AG09309 (cell line): ENCODE data around the gene FKBP1B.

Experiments
- DNase-seq: peaks from one replicate; pipeline ENCODE4 v3.0.0-alpha.2; 2010; ENCODE audit warnings: low read depth
- H3K4me3 ChIP-seq: 2 replicates; pipeline ENCODE4 v1.5.1; 2011; ENCODE audit warnings: mild to moderate bottlenecking, low read depth, low read length, moderate library complexity; ENCODE audit not compliant: control insufficient read depth
- TF ChIP-seq, protein P1 (sequence below): IDR thresholded peaks from 2 replicates; pipeline ENCODE4 v1.5.1; 2011; ENCODE audit warnings: mild to moderate bottlenecking, low read depth, low read length, inconsistent platforms; ENCODE audit not compliant: insufficient read depth, control insufficient read depth; ENCODE audit errors: missing control alignments

The FKBP1B gene

DNA sequence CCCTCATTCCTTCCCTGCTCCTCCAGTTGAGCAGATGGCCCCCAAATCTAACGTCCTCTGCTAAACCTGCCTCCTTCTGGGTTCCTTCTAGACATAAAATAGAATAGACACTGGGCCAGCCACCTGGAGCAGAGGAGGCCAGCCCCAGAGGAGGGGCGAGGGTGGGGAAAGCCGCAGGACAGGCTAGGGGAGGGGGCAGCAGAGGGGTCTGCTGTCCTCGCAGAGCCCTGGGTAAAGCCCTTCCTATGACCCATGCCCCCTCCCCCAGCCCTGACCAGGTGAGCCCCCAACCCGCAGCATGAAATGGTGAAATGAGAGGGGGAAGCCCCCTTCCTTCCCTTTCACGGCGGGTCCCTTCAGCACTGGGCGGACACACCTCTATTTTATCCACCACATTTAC, 31.8 kb upstream of the FKBP1B start:
- TF ChIP-seq, protein P1, sequence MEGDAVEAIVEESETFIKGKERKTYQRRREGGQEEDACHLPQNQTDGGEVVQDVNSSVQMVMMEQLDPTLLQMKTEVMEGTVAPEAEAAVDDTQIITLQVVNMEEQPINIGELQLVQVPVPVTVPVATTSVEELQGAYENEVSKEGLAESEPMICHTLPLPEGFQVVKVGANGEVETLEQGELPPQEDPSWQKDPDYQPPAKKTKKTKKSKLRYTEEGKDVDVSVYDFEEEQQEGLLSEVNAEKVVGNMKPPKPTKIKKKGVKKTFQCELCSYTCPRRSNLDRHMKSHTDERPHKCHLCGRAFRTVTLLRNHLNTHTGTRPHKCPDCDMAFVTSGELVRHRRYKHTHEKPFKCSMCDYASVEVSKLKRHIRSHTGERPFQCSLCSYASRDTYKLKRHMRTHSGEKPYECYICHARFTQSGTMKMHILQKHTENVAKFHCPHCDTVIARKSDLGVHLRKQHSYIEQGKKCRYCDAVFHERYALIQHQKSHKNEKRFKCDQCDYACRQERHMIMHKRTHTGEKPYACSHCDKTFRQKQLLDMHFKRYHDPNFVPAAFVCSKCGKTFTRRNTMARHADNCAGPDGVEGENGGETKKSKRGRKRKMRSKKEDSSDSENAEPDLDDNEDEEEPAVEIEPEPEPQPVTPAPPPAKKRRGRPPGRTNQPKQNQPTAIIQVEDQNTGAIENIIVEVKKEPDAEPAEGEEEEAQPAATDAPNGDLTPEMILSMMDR = no peak
- H3K4me3 ChIP-seq = no peak overlapping the region
- DNase-seq = no peak

DNA sequence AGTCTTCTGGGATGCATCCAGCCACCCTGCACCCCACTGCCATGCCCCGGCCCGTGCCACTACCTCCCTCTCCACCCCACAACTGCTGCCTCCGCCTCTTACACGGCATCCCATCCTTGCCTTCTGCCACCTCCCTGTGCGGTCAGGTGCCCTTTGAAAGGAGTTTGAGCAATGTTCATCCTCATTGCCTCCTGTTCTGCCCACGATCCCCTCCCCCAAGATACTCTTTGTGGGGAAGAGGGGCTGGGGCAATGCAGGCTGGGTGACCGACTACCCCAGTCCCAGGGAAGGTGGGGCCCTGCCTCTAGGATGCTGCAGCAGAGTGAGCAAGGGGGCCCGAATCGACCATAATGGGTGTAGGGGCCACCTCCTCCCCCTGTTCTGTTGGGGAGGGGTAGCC, 31.3 kb upstream of the FKBP1B start:
- no peak for DNase-seq
- TF ChIP-seq, protein P1 = no peak
- H3K4me3 ChIP-seq = no peak overlapping the region

DNA sequence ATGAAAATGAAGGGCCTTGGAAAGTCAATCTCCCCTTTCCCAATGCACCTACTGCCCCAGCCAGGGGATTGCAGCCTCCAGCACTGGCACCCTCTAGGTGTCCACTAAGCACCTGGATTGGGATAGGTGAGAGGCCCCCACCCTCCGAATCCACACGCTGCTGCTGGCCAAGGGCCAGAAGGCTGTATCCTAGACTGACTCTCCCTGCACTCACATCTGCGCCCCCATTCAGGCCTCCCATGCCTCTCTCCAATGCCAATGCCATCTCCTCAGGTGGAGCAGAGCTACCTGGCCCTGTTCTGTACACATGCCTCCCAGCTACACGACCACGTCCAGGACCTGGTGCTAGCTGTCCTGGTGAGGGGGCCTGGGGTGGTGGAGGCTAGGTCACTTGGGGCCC, 29.8 kb upstream of the FKBP1B start:
- TF ChIP-seq, protein P1 = no peak
- no peak overlapping the region for H3K4me3 ChIP-seq
- DNase-seq = no peak

DNA sequence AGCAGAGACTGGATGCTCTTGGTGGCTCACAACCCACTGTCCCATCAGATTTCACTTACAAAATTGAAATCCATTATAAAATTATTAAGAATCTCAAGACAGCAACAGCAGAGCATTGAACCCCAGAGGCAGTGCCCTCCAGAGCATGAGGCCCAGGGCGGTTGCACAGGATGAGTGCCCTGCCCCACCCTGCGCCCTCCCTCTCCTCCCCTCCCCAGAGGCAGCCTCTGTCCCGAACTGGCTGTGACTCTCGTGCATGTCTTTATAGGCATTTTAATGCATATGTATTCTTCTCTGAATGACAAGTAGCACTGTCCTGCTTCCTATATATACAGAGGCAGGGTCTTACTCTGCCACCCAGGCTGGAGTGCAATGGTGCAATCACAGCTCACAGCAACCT, 29.3 kb upstream of the FKBP1B start:
- H3K4me3 ChIP-seq = no peak overlapping the region
- TF ChIP-seq, protein P1 = no peak
- DNase-seq = no peak

DNA sequence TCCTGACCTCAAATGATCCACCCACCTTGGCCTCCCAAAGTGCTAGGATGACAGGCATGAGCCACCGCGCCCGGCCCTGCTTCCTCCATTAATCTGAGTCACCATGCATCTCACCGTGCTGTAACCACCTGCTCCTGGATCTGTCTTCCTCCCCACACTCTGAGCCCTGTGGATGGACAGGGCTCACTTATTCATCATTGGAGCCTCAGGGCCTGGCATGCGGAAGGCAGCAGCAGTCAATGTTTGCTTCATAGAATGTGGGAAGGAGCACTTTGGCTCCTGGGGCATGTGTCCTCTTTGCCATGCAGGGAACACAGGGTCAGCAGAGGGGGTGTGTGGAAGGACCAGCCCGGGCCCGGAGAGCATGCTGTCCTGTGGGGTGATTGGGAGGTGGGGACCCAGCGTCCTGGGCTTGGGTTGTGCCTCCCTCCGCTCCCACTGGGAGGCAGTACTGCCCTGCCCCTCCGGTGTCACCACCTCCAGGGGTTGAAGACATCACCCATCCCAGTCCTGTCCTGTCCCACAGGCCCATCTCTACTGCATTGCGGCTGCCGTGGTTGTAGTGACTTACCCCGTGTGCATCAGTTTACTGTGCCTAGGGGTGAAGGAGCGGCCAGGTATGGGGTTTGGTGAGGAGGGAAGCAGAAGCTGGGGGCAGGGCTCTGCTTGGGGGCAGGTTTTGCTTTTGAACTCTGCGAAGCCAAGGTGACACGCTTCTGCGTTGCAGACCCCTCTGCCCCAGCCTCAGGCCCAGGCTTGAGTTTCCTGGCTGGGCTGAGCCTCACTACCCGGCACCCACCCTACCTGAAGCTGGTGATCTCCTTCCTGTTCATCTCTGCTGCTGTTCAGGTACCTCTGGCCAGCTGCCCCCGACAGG, 28.2 kb upstream of the FKBP1B start:
- TF ChIP-seq, protein P1 = peak; percentile 23
- DNase-seq = no peak
- no peak overlapping the region for H3K4me3 ChIP-seq

DNA sequence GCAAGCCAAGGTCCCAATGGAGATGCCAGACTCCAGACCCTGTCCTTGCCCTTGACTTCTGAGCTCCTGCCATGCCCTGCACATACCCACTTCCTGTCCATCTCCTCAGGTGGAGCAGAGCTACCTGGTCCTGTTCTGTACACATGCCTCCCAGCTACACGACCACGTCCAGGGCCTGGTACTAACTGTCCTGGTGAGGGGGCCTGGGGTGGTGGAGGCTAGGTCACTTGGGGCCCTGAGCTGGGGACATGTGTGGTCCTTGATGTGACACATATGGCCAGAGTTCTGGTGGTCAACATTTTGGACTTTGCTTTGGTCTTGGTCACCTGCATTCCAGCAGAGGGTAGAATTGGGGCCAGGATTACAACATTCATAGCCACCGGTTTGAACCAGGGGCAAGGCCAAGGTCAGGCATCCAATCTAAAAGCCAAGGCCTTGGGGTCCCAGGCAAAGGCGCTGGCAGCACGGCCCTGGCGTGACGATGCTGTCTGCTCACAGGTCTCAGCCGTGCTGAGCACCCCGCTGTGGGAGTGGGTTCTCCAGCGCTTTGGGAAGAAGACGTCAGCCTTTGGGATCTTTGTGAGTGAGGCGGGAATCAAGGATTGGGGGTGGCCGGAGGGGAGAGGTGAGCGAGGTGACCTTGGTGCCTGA, 27.1 kb upstream of the FKBP1B start:
- H3K4me3 ChIP-seq = no peak overlapping the region
- TF ChIP-seq, protein P1 = no peak

More for the DNA sequence above, 27.1 kb upstream of the FKBP1B start:
- DNase-seq = no peak
